SK-N-SH treated with all-trans-retinoic acid at 6 μM for 48 hours (cell line): ENCODE data around the gene LARP4.

Experiments used
- ATAC-seq: fragments of 200-7000 bp; cut with Tn5 transposase; 3 replicates; pipeline ENCODE4 v1.9.1; 2020; ENCODE audit warnings: mild to moderate bottlenecking, moderate library complexity
- CSDC2 ChIP-seq: fragments of 250-450 bp; sonication (Bioruptor Pico); IDR thresholded peaks from 2 replicates; pipeline ENCODE4 v1.5.0; 2020; ENCODE audit warnings: mild to moderate bottlenecking, moderate library complexity
- ESRRG ChIP-seq: fragments of 250-450 bp; sonication (Bioruptor Pico); IDR thresholded peaks from 2 replicates; pipeline ENCODE4 v1.6.1; 2021; ENCODE audit warnings: mild to moderate bottlenecking
- GLIS3 ChIP-seq: fragments of 250-450 bp; sonication (Bioruptor Pico); IDR thresholded peaks from 2 replicates; pipeline ENCODE4 v1.5.0; 2020; ENCODE audit warnings: mild to moderate bottlenecking, moderate library complexity
- ISL1 ChIP-seq: fragments of 250-450 bp; sonication (Bioruptor Pico); IDR thresholded peaks from 2 replicates; pipeline ENCODE4 v2.1.2; 2022; ENCODE audit warnings: mild to moderate bottlenecking, moderate library complexity
- OSR1 ChIP-seq: fragments of 250-450 bp; sonication (Bioruptor Pico); IDR thresholded peaks from 2 replicates; pipeline ENCODE4 v1.8.0; 2022; ENCODE audit warnings: moderate library complexity, mild to moderate bottlenecking, inconsistent platforms
- PPARA ChIP-seq: fragments of 250-450 bp; sonication (Bioruptor Pico); IDR thresholded peaks from 2 replicates; pipeline ENCODE4 v1.5.0; 2020; ENCODE audit warnings: mild to moderate bottlenecking, borderline replicate concordance
- RARB ChIP-seq: fragments of 250-450 bp; sonication (Bioruptor Pico); IDR thresholded peaks from 2 replicates; pipeline ENCODE4 v1.8.0; 2021; ENCODE audit warnings: mild to moderate bottlenecking, moderate library complexity
- TCF4 ChIP-seq: fragments of 250-450 bp; sonication (Bioruptor Pico); IDR thresholded peaks from 2 replicates; pipeline ENCODE4 v1.8.0; 2021; ENCODE audit warnings: mild to moderate bottlenecking, moderate library complexity, borderline replicate concordance
- TOX ChIP-seq: fragments of 250-450 bp; sonication (Bioruptor Pico); IDR thresholded peaks from 2 replicates; pipeline ENCODE4 v1.8.0; 2021; ENCODE audit warnings: mild to moderate bottlenecking, moderate library complexity, borderline replicate concordance
- ZC3H10 ChIP-seq: fragments of 250-450 bp; sonication (Bioruptor Pico); IDR thresholded peaks from 2 replicates; pipeline ENCODE4 v1.5.1; 2021; ENCODE audit warnings: mild to moderate bottlenecking, moderate library complexity
- ZFP3 ChIP-seq: fragments of 250-450 bp; sonication (Bioruptor Pico); IDR thresholded peaks from 2 replicates; pipeline ENCODE4 v1.5.0; 2020; ENCODE audit warnings: mild to moderate bottlenecking, moderate library complexity
- ZNF565 ChIP-seq: fragments of 450-650 bp; formaldehyde crosslinking; conservative IDR thresholded peaks from 2 replicates; pipeline ENCODE4 v1.5.0; 2020; ENCODE audit warnings: low read depth, mild to moderate bottlenecking, moderate library complexity
- ZNF70 ChIP-seq: fragments of 450-650 bp; formaldehyde crosslinking; IDR thresholded peaks from 2 replicates; pipeline ENCODE4 v1.5.0; 2020; ENCODE audit warnings: mild to moderate bottlenecking, moderate library complexity
- ZNF8 ChIP-seq: fragments of 450-650 bp; formaldehyde crosslinking; IDR thresholded peaks from 2 replicates; pipeline ENCODE4 v1.5.0; 2020; ENCODE audit warnings: mild to moderate bottlenecking, moderate library complexity
- TF ChIP-seq, protein P1 (sequence below): fragments of 250-450 bp; sonication (Bioruptor Pico); IDR thresholded peaks from 2 replicates; pipeline ENCODE4 v1.5.1; 2021; ENCODE audit warnings: mild to moderate bottlenecking, moderate library complexity
- TF ChIP-seq, protein P2 (sequence below): fragments of 250-450 bp; sonication (Bioruptor Pico); IDR thresholded peaks from 2 replicates; pipeline ENCODE4 v1.5.1; 2020; ENCODE audit warnings: low read depth, mild to moderate bottlenecking, moderate library complexity
- TF ChIP-seq, protein P3 (sequence below): fragments of 250-450 bp; sonication (Bioruptor Pico); IDR thresholded peaks from 2 replicates; pipeline ENCODE4 v1.8.0; 2020; ENCODE audit warnings: mild to moderate bottlenecking, moderate library complexity, borderline replicate concordance
- TF ChIP-seq, protein P4 (sequence below): fragments of 250-450 bp; sonication (Bioruptor Pico); IDR thresholded peaks from 2 replicates; pipeline ENCODE4 v1.8.0; 2021; ENCODE audit warnings: low read depth, mild to moderate bottlenecking, moderate library complexity, borderline replicate concordance
- TF ChIP-seq, protein P5 (sequence below): fragments of 250-450 bp; sonication (Bioruptor Pico); IDR thresholded peaks from 2 replicates; pipeline ENCODE4 v1.5.0; 2020; ENCODE audit warnings: mild to moderate bottlenecking, moderate library complexity

Gene LARP4

DNA sequence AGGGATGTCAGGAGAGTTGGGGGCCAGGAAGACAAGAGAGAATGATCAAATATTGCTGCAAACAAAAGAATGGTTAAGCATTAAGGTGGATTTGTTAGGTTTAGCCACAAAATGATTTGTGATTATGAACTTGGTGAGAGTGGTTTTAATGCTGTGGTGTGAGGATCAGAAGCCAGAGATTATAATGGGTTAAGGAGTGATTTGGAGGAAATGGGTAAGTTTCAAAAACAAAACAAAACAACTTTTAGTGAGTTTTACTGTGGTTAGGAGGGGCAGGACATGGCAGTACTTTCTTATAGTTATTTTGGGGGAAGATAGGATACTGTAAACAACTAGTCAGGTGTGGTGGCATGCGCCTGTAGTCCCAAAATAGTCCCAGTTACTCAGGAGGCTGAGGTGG, 128.1 kb downstream of the LARP4 start:
- TF ChIP-seq OSR1 (CRISPR knock-in tag) (no peak), ZC3H10 (CRISPR knock-in tag) (no peak), ZNF565 (CRISPR knock-in tag) (no peak), GLIS3 (no peak), ESRRG (CRISPR knock-in tag) (no peak)
- TF ChIP-seq, protein P1, sequence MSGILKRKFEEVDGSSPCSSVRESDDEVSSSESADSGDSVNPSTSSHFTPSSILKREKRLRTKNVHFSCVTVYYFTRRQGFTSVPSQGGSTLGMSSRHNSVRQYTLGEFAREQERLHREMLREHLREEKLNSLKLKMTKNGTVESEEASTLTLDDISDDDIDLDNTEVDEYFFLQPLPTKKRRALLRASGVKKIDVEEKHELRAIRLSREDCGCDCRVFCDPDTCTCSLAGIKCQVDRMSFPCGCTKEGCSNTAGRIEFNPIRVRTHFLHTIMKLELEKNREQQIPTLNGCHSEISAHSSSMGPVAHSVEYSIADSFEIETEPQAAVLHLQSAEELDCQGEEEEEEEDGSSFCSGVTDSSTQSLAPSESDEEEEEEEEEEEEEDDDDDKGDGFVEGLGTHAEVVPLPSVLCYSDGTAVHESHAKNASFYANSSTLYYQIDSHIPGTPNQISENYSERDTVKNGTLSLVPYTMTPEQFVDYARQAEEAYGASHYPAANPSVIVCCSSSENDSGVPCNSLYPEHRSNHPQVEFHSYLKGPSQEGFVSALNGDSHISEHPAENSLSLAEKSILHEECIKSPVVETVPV (CRISPR knock-in tag), result no peak
- TF ChIP-seq, protein P2, sequence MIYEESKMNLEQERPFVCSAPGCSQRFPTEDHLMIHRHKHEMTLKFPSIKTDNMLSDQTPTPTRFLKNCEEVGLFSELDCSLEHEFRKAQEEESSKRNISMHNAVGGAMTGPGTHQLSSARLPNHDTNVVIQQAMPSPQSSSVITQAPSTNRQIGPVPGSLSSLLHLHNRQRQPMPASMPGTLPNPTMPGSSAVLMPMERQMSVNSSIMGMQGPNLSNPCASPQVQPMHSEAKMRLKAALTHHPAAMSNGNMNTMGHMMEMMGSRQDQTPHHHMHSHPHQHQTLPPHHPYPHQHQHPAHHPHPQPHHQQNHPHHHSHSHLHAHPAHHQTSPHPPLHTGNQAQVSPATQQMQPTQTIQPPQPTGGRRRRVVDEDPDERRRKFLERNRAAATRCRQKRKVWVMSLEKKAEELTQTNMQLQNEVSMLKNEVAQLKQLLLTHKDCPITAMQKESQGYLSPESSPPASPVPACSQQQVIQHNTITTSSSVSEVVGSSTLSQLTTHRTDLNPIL (CRISPR knock-in tag), result no peak
- TF ChIP-seq, protein P3, sequence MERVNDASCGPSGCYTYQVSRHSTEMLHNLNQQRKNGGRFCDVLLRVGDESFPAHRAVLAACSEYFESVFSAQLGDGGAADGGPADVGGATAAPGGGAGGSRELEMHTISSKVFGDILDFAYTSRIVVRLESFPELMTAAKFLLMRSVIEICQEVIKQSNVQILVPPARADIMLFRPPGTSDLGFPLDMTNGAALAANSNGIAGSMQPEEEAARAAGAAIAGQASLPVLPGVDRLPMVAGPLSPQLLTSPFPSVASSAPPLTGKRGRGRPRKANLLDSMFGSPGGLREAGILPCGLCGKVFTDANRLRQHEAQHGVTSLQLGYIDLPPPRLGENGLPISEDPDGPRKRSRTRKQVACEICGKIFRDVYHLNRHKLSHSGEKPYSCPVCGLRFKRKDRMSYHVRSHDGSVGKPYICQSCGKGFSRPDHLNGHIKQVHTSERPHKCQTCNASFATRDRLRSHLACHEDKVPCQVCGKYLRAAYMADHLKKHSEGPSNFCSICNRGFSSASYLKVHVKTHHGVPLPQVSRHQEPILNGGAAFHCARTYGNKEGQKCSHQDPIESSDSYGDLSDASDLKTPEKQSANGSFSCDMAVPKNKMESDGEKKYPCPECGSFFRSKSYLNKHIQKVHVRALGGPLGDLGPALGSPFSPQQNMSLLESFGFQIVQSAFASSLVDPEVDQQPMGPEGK, result no peak
- ATAC-seq, result no peak

DNA sequence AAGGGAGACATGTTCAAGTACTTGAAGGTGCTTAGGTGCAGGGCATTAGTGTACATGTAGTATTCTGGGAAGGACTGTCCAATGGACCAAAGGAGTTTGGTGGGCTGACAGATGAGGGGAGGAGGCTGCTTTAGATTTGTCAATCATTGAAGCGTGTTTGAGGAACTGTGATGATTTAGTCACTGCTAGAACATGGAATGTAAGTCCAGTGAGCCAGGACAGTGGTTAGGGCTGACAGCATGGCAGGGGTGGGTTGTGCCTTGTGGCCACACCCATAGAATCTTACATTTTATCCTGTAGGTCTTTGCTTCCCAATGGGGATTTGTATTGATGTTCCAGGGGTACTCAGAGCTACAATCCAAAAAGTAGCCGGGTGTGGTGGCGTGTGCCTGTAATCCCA, 128.7 kb downstream of the LARP4 start:
- TF ChIP-seq PPARA (CRISPR knock-in tag), result no peak
- TF ChIP-seq CSDC2 (CRISPR knock-in tag), result no peak
- TF ChIP-seq ZNF565 (CRISPR knock-in tag), result no peak
- TF ChIP-seq ISL1, result no peak
- TF ChIP-seq, protein P1 (CRISPR knock-in tag), result no peak
- TF ChIP-seq TCF4, result no peak
- TF ChIP-seq, protein P4, sequence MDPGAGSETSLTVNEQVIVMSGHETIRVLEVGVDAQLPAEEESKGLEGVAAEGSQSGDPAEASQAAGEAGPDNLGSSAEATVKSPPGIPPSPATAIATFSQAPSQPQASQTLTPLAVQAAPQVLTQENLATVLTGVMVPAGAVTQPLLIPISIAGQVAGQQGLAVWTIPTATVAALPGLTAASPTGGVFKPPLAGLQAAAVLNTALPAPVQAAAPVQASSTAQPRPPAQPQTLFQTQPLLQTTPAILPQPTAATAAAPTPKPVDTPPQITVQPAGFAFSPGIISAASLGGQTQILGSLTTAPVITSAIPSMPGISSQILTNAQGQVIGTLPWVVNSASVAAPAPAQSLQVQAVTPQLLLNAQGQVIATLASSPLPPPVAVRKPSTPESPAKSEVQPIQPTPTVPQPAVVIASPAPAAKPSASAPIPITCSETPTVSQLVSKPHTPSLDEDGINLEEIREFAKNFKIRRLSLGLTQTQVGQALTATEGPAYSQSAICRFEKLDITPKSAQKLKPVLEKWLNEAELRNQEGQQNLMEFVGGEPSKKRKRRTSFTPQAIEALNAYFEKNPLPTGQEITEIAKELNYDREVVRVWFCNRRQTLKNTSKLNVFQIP (CRISPR knock-in tag), result no peak
- TF ChIP-seq ZNF8 (CRISPR knock-in tag), result no peak
- no peak for TF ChIP-seq ZFP3 (CRISPR knock-in tag)
- no peak for TF ChIP-seq ZNF70 (CRISPR knock-in tag)
- no peak for TF ChIP-seq RARB (CRISPR knock-in tag)
- no peak for TF ChIP-seq TOX (CRISPR knock-in tag)
- TF ChIP-seq OSR1 (CRISPR knock-in tag), result no peak
- TF ChIP-seq, protein P5, sequence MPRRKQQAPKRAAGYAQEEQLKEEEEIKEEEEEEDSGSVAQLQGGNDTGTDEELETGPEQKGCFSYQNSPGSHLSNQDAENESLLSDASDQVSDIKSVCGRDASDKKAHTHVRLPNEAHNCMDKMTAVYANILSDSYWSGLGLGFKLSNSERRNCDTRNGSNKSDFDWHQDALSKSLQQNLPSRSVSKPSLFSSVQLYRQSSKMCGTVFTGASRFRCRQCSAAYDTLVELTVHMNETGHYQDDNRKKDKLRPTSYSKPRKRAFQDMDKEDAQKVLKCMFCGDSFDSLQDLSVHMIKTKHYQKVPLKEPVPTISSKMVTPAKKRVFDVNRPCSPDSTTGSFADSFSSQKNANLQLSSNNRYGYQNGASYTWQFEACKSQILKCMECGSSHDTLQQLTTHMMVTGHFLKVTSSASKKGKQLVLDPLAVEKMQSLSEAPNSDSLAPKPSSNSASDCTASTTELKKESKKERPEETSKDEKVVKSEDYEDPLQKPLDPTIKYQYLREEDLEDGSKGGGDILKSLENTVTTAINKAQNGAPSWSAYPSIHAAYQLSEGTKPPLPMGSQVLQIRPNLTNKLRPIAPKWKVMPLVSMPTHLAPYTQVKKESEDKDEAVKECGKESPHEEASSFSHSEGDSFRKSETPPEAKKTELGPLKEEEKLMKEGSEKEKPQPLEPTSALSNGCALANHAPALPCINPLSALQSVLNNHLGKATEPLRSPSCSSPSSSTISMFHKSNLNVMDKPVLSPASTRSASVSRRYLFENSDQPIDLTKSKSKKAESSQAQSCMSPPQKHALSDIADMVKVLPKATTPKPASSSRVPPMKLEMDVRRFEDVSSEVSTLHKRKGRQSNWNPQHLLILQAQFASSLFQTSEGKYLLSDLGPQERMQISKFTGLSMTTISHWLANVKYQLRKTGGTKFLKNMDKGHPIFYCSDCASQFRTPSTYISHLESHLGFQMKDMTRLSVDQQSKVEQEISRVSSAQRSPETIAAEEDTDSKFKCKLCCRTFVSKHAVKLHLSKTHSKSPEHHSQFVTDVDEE (CRISPR knock-in tag), result no peak
- TF ChIP-seq ESRRG (CRISPR knock-in tag), result no peak
- TF ChIP-seq, protein P2 (CRISPR knock-in tag), result no peak
- ATAC-seq, result no peak
